ENCODE results near the gene UMAD1.

DNA sequence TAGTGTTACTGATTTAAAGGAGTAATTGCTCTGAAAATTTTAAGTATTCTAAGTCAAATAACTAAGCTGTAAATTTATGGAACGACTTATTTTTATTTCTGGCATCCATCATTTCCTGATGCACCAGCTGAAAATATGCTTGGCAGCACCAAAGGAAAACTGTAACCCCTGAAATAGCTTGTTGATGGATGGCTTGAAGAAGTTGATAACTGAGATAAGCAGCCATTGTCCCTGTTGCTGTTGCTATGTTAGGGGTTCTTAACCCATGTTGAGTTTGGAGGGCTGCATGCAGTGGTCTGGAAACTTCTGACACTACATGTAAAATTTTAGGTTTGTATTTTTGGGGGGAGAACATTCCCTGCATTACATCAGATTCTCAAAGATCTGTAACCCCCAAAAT is 47.2 kb downstream of the UMAD1 start:
- TF ChIP-seq, protein P1, sequence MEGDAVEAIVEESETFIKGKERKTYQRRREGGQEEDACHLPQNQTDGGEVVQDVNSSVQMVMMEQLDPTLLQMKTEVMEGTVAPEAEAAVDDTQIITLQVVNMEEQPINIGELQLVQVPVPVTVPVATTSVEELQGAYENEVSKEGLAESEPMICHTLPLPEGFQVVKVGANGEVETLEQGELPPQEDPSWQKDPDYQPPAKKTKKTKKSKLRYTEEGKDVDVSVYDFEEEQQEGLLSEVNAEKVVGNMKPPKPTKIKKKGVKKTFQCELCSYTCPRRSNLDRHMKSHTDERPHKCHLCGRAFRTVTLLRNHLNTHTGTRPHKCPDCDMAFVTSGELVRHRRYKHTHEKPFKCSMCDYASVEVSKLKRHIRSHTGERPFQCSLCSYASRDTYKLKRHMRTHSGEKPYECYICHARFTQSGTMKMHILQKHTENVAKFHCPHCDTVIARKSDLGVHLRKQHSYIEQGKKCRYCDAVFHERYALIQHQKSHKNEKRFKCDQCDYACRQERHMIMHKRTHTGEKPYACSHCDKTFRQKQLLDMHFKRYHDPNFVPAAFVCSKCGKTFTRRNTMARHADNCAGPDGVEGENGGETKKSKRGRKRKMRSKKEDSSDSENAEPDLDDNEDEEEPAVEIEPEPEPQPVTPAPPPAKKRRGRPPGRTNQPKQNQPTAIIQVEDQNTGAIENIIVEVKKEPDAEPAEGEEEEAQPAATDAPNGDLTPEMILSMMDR (IDR thresholded peaks at IDR 0.05): no peak
- TF ChIP-seq POLR2AphosphoS5 (IDR thresholded peaks at IDR 0.05): no peak
